Body of pancreas (tissue), 4 donors: ENCODE data around the gene PCSK5.

ENCODE experiments used
- CTCF ChIP-seq, 7 experiments: fragments of 450-650 bp in 4 of 7; fragments of 200-600 bp in 3 of 7; sonication (generic) in 3 of 7; IDR thresholded peaks; one replicate each; pipeline ENCODE4 v1.5.1; 2016 to 2019; ENCODE audit warnings: antibody characterized with exemption in 7 of 7
- POLR2A ChIP-seq, 3 donors: fragments of 450-650 bp; IDR thresholded peaks; one replicate each; pipeline ENCODE4 v1.6.1; 2016; ENCODE audit warnings: antibody characterized with exemption in 3 of 3, mild to moderate bottlenecking in 2 of 3

- no peak for TF ChIP-seq CTCF (IDR thresholded peaks at IDR 0.05)
- TF ChIP-seq POLR2A (IDR thresholded peaks at IDR 0.05): no peak
Measured at GRCh38 chr9:75962013-75962661, 71.7 kb downstream of the PCSK5 start.
